Prostate gland (tissue), 2 donors: ENCODE data around the gene TUBB3.

ENCODE experiments used
- POLR2A ChIP-seq: fragments of 450-650 bp; IDR thresholded peaks from one replicate; pipeline ENCODE4 v1.6.1; 2016; ENCODE audit warnings: antibody characterized with exemption, mild to moderate bottlenecking
- TF ChIP-seq, protein P1 (sequence below), 4 experiments: fragments of 200-600 bp in 2 of 4; fragments of 450-650 bp in 2 of 4; sonication (generic) in 2 of 4; IDR thresholded peaks; 1 replicate in 3 of 4; 2 replicates in 1 of 4; pipeline ENCODE4 v1.5.1; 2016 to 2019; ENCODE audit warnings: antibody characterized with exemption in 4 of 4, mild to moderate bottlenecking in 2 of 4, moderate library complexity in 2 of 4

DNA sequence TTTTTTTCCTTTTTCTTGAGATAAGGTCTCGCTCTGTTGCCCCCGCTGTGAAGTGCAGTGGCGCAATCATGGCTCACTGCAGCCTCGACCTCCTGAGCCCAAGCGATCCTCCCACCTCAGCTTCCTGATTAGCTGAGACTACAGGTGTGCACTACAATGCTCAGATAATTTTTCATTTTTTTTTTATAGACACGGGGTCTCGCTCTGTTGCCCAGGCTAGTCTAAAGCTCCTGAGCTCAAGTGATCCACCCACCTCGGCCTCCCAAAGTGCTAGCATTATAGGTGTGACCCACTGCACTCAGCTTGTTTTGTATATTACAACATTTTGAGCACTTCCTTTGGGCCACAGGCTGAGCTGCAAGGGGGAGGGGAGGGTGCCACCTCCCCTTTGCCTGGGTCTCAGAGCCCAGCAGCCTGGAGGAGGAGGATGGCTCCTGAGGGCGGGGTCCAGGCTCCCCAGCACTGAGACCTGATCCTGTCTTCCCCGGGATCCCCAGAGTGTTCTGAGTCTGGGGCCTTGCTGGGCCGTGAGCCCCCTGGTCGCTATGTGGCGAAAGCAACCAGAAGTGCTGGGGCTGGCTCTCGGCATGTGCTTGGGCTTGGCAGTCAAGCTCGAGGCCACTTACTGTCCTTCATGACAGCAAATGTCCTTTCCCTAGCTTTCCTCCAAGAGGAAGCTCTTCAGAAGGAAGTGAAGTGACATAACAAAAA lies 33.5 kb downstream of the TUBB3 start:
- TF ChIP-seq, protein P1, sequence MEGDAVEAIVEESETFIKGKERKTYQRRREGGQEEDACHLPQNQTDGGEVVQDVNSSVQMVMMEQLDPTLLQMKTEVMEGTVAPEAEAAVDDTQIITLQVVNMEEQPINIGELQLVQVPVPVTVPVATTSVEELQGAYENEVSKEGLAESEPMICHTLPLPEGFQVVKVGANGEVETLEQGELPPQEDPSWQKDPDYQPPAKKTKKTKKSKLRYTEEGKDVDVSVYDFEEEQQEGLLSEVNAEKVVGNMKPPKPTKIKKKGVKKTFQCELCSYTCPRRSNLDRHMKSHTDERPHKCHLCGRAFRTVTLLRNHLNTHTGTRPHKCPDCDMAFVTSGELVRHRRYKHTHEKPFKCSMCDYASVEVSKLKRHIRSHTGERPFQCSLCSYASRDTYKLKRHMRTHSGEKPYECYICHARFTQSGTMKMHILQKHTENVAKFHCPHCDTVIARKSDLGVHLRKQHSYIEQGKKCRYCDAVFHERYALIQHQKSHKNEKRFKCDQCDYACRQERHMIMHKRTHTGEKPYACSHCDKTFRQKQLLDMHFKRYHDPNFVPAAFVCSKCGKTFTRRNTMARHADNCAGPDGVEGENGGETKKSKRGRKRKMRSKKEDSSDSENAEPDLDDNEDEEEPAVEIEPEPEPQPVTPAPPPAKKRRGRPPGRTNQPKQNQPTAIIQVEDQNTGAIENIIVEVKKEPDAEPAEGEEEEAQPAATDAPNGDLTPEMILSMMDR (IDR thresholded peaks at IDR 0.05) = no peak
- TF ChIP-seq POLR2A = no peak
